GM18907 (cell line): Measurements from ENCODE around the gene TBC1D10A.

ENCODE experiments used
- ATAC-seq: cut with Tn5 transposase; IDR thresholded peaks from one replicate; pipeline ENCODE4 v1.9.1; 2021; ENCODE audit warnings: mild to moderate bottlenecking, moderate library complexity; ENCODE audit not compliant: unreplicated experiment

TBC1D10A gene

GRCh38 chr22:30323246-30323645 is 3.5 kb downstream of the TBC1D10A start:
- ATAC-seq = no peak

DNA sequence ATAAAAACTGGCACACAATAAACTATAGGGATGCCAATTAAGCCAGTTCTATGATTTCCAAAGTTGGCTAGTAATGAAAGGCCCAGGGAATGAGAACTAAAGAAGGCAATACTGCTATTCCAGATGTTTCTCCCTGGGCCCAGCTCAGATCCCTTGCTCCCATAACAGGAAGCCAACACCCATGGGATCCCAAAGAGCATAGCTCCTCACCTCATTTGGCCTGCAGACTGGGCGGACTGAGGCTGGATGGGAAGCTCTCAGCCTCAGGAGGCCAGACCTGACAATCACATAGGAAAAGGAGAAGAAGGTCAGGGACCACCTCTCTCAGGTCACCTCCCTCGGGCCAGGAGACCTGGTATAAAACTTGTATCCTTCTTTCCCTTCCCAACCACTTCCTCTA is 5.3 kb downstream of the TBC1D10A start:
- ATAC-seq = no peak

- no peak for ATAC-seq
Observed at GRCh38 chr22:30320021-30320556, 6.7 kb downstream of the TBC1D10A start.

DNA sequence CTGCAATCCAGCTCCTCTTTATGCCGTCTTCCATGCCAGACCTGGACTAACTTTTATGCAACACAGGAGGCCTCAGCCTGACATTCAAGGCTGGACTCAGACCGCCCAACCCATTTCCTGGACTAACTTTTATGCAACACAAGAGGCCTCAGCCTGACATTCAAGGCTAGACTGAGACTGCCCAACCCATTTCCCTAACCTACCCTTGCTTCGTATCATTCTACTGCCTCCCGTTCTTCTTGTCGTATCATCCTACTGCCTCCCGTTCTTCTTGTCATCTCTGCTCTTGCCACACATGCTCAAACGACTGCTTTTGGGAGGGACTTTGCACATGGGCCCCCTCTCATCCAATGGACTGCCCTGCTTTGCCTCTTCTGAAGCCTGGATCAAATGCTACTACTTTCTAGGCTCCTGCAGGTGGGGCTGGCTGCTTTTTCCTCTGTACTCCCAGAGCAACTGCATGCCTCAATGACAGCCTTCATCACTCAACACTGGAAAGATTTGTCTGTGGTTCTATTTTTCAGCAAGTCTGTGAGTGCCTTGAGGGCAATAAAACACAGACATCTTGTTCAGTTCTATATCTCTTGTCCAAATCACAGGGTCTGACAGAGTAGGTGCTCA is 7.8 kb downstream of the TBC1D10A start:
- ATAC-seq = no peak

DNA sequence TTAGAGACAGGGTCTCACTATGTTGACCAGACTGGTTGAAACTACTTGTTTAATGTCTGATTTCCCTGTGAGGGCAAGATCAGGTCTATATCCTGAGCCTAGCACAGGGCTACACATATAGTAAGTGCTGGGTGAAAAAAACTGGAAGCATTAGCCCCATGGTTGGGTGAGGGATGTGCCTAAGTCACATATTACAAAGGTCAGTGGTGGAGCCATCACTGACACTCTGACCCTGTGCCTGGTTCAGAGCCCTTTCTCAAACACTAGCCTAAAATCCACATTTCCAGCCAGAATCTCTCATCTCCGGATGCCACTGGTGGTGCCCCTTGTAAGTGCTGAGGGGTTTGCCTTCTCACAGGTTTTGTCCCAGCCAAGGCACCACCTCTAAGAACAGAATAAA is 9.0 kb downstream of the TBC1D10A start:
- no peak for ATAC-seq

GRCh38 chr22:30315962-30316576 is 10.7 kb downstream of the TBC1D10A start:
- no peak for ATAC-seq

GRCh38 chr22:30314915-30315314 is 11.8 kb downstream of the TBC1D10A start:
- peak; percentile 44 for ATAC-seq

- no peak for ATAC-seq
Observed at GRCh38 chr22:30313527-30314363, 13.0 kb downstream of the TBC1D10A start.

- ATAC-seq = no peak
Observed at GRCh38 chr22:30312053-30312452, 14.7 kb downstream of the TBC1D10A start.

GRCh38 chr22:30310881-30311771 is 15.6 kb downstream of the TBC1D10A start:
- no peak for ATAC-seq

DNA sequence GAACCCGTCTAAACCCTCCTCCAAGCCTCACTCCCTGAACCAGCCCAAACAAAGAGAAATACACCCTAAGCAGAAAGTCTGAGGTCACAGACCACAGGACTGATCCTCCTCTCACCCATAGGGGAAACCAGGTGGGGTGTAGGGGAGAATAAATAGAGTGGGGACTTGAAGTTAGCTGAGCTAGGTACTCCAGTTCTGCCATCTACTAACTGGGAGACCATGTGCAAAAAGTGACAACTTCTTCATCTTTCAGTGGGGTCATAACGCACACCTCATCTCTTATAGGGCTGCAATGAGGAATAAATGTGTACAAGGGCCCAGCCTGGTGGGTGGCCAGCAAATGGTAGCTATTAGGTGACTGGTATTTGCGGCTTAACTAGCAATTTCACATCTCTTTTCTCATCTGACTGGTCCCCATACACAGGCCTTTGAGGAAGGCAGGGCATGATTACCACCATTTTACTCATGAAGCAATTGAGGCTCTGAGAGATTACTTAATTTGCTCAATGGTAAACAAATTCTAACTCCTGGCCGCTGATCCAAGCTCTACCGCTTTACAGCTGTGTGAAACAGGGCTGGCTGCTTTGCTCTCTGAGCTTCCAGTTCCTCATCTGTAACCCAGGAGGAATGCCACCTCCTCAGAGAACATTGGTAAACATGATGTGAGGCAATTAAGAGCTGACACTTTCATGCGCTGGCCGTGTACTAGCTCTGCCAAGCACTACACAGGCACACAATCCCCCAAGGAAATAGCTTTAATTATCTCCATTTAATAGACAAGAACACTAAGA is 16.6 kb downstream of the TBC1D10A start:
- peak; percentile 33 for ATAC-seq

GRCh38 chr22:30308518-30309230 is 18.1 kb downstream of the TBC1D10A start:
- ATAC-seq = peak; percentile 31

GRCh38 chr22:30308093-30308492 is 18.6 kb downstream of the TBC1D10A start:
- no peak for ATAC-seq

- ATAC-seq = no peak
Observed at GRCh38 chr22:30307041-30307574, 19.6 kb downstream of the TBC1D10A start.

DNA sequence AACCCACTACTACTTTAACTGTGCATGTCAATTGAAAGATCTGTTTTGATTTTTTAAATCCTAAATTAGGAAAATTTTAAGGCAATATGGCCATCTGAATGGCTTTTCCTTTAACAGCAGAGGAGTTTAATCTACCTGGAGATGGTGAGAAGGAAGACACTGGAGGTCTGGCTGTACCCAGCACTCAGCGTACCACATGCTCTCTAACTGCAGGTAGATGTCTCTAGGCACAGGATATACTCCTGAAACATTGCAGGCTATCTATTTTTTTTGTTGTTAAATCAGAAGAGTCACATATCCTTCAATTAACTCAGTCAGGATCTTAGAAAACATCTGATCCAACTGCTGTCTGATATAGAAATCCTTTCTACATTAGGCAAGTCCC is 20.1 kb downstream of the TBC1D10A start:
- ATAC-seq = no peak

DNA sequence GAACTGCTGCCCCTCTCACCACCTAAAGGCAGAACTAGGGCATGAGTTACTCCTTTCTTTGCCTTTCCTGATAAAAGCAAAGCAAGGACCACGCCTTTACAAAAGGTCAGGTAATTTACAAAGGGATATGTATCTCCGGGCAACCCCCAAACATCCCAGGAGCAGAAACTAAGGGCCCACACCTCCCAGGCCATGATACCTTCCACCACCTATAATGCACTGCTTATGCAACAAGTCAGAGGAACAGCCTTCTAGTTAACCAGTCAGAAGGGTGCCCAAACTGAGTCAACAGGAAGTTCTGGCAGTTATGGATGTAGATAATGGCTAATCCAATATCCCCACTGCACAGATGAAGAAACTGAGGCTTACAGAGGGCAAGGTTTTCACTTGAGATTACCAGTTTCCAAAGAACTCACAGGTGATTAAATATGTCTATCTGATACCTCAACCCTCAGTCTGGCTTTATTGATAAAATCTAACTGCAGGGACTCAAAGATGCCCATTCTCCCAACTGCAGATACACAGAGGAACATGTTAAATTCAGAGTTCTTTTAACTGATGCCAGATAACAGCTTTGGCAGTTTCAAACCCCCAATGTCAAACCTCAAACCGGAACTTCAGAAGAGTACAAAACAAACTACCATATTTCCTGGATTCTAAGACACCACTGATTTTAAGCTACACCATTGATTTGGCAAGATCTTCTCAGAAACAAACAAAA is 20.7 kb downstream of the TBC1D10A start:
- ATAC-seq = no peak

GRCh38 chr22:30305519-30305905 is 21.2 kb downstream of the TBC1D10A start:
- peak; percentile 51 for ATAC-seq

DNA sequence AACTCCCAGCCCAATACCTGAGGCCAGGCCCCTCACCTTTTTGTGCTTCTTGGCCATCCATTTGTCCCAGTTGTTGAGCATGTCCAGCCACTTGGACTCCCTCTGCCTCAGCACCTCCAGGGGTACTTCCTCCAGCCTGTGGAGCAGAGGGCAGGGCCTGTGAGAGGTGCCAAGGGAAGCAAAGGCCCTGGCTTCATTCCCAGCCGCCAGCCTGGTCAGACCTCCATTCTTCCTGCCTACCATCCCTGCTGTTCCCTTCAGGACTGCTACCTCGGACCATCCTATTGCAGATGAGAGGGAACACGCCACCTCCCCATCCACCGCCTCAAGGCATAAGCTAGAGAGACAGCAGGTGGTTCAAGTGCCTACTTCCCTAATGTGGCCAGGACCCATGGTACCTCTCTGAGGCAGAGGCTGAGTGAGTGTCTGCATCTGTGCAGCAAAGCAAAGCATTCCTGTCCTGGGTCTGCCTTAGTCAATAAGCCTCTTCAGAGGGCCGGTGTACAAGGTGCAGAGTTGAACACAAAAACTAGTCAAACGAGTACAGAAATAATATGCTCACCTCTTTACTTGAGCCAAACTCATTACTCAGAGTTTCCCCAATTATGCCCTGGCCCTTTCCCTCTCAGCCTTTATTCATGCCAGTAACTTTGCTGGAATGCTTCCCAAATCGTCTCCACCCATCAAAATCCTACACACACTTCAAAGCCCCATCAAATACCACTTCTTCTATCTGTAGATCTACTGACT is 22.1 kb downstream of the TBC1D10A start:
- no peak for ATAC-seq
